Stimulated activated CD8-positive, alpha-beta memory T cell treated with anti-CD3 and anti-CD28 coated beads, Interleukin-7, amount 100 ng/mL, for 4 hours (primary cell): ENCODE results near the gene MCMBP.
A peak's percentile ranks its signal among the peaks of the same experiment; 100 is the strongest.
"Not testable (repeated sequence)": the region's sequence is repeated elsewhere in the genome, so short reads cannot be mapped to it uniquely, and the experiment has no call there.

Experiments
- DNase-seq, 2 donors: peaks; one replicate each; pipeline ENCODE4 v3.0.0-alpha.2; 2020; ENCODE audit warnings: low read depth in 2 of 2

MCMBP gene

GRCh38 chr10:119872860-119873681, 428 bp upstream of the MCMBP start:
- DNase-seq = peak; percentile 63 to 87

- DNase-seq = peak; percentile 13 to 48
Measured at GRCh38 chr10:119871881-119872609, 598 bp downstream of the MCMBP start.

- DNase-seq = not testable (repeated sequence)
Measured at GRCh38 chr10:119869398-119869797, 3.2 kb downstream of the MCMBP start.

- no peak for DNase-seq
Measured at GRCh38 chr10:119867317-119867716, 5.3 kb downstream of the MCMBP start.

- no peak for DNase-seq
Measured at GRCh38 chr10:119865699-119866240, 6.9 kb downstream of the MCMBP start.

- DNase-seq = no peak
Measured at GRCh38 chr10:119863951-119864565, 8.6 kb downstream of the MCMBP start.

GRCh38 chr10:119862524-119862923, 10.1 kb downstream of the MCMBP start:
- DNase-seq = no peak

- DNase-seq = no peak
Measured at GRCh38 chr10:119860866-119861607, 11.6 kb downstream of the MCMBP start.

GRCh38 chr10:119859420-119860258, 13.0 kb downstream of the MCMBP start:
- DNase-seq = no peak

- DNase-seq = no peak
Measured at GRCh38 chr10:119858063-119858462, 14.6 kb downstream of the MCMBP start.

GRCh38 chr10:119853574-119853973, 19.1 kb downstream of the MCMBP start:
- DNase-seq = no peak

- DNase-seq = no peak
Measured at GRCh38 chr10:119852822-119853221, 19.8 kb downstream of the MCMBP start.

GRCh38 chr10:119852277-119852676, 20.4 kb downstream of the MCMBP start:
- no peak for DNase-seq

GRCh38 chr10:119849944-119850343, 22.7 kb downstream of the MCMBP start:
- DNase-seq = no peak

- DNase-seq = no peak
Measured at GRCh38 chr10:119849031-119849789, 23.4 kb downstream of the MCMBP start.

GRCh38 chr10:119845656-119846055, 27.0 kb downstream of the MCMBP start:
- DNase-seq = no peak

GRCh38 chr10:119834188-119834587, 38.5 kb downstream of the MCMBP start:
- no peak for DNase-seq

GRCh38 chr10:119832951-119833350, 39.7 kb downstream of the MCMBP start:
- no peak for DNase-seq

- no peak for DNase-seq
Measured at GRCh38 chr10:119831656-119832055, 41.0 kb downstream of the MCMBP start.

GRCh38 chr10:119830851-119831250, 41.8 kb downstream of the MCMBP start:
- no peak for DNase-seq
